ENCODE results near the gene EIF2B5.
"Not testable (repeated sequence)": the region's sequence is repeated elsewhere in the genome, so short reads cannot be mapped to it uniquely, and the experiment has no call there.

EIF2B5 gene

DNA sequence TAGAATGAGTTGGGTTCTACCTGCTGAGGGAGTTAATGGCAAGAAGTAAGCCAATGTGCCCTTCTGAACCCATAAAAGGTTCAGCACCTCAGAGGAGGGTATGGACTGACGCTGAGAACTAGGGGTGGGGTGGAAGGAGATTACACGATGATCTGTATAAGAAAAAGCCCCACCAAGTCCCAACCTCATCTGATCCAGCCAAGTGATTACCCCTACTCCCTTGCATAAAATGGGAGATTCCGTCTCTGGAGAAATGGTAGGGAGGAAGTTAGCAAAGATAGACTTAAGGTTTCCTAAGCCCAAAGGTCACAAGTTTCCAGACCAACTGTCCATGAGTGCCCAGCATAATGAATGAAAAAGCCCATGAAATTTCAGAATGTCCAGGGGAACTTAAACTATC lies 12.9 kb downstream of the EIF2B5 start:
- DNase-seq = no peak

DNA sequence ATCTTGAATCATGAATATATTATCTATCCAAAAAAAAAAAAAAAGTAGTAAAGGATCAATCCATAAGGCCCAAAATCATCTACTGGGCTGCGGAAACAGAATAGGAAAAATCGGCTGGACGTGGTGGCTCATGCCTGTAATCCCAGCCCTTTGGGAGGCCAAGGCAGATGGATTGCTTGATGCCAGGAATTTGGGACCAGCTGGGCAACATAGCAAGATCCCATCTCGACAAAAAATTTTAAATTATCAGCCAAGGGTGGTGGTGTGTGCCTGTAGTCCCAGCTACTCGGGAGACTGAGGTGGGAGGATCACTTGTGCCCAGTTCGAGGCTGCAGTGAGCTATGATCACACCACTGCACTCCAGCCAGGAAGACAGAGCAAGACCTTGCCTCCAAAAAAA lies 14.0 kb downstream of the EIF2B5 start:
- DNase-seq = no peak

DNA sequence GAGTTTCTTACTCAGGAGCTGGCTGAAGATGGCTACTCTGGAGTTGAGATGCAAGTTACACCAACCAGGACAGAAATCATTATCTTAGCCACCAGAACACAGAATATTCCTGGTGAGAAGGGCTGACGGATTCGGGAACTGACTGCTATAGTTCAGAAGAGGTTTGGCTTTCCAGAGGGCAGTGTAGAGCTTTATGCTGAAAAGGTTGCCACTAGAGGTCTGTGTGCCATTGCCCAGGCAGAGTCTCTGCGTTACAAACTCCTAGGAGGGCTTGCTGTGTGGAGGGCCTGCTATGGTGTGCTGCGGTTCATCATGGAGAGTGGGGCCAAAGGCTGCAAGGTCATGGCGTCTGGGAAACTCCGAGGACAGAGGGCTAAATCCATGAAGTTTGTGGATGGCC lies 14.6 kb downstream of the EIF2B5 start:
- DNase-seq = not testable (repeated sequence)

DNA sequence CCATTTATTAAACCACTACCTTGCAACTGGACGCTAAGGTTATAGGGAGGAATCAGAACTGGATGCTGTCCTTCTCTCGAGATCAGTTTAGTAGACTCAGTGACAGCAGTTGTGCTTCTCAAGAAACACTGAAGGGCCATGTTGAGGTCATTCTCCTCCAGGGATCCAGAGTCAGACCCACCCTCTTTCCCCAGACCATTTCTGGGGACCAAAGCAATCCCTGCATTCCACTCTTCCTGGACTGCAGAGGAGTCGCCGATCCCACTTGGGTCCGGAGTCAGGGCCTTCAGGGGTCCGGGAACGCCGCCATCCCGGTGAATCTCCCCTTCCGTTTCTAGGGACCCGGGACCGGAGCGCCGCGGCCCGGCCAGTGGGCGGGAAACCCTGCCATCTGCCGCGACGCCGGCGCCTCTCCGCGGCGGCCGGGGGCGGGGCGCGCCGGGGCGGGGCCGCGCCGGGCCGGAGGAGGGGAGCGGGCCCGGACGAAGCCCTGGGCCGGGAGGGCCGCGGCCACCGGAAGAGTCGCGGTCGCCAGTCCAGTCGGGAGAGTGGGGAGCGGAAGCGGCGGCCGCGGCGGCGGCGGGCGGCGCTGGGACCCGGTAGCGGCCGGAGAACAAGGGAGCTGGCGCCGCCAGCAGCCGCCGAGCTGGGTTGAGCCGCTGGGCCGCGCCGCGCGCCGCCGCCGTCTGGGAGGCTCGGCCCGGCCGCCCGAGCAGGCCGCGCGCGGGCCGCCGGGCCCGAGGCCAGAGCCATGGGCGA lies 19.9 kb downstream of the EIF2B5 start, which contains the start of gene DVL3:
Gene DVL3, plus strand, starts transcription at position 493 of the 759 bp plus-strand sequence. Its CDS starts 259 bp downstream, at position 752.
- DNase-seq = peak; percentile 56 to 60

DNA sequence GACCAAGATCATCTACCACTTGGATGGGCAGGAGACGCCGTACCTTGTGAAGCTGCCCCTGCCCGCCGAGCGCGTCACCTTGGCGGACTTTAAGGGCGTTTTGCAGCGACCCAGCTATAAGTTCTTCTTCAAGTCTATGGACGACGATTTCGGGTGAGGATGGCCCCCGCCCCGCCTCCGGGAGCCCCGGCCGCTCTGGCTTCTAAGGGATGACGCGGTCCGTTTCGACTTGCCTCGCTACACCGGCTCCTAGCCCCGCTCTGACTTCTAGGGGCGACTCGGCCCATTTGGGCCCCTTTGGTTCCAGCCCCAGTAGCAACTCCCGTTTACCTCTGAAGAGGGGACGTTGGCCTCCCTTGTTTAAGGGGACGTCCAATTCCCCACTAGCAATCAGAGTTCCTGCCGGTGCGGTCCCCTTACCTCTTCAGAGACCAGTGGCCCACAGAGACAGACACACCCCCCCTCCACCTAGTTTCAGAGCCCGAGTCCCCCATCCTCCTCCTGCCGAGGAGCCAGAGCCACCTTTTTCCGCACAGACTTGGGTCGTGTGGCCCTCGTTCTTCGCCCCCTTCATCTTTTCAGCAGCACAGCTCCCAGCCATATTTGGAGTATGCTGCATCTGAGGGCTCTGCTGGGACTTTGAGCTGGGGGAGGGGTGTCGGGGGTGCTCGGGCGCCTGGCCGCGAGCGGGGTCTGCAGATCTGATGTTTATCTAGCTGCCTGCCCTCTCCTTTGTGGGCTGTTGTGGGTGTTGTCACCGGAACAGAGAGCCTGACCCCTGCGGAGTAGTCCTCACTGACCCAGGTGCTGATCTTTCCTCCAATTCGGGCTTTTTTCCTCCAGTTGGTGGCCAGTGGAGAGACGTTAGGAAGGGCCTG lies 20.7 kb downstream of the EIF2B5 start:
- peak; percentile 30 to 38 for DNase-seq

DNA sequence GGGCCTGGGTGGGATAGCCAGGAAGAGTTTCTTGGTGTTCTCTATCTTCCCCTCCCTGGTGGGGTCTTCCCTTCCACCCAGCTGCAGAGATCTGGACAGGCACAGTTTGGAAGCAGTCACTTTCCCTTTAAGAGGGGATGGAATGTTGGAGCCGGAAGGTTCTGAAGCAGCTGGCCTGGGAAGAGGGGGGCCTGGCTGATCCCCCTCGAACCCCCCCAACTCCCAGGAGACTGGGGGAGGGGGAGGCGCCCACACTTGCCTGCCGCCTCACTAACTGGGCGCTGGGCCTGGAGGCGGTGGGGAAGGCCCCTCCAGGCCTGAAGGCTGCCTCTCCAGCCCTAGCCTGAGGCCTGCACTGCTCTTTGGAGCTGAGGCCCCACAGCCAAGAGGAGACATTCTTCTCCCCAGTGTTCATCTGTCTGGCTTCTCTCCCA lies 21.4 kb downstream of the EIF2B5 start:
- no peak for DNase-seq

DNA sequence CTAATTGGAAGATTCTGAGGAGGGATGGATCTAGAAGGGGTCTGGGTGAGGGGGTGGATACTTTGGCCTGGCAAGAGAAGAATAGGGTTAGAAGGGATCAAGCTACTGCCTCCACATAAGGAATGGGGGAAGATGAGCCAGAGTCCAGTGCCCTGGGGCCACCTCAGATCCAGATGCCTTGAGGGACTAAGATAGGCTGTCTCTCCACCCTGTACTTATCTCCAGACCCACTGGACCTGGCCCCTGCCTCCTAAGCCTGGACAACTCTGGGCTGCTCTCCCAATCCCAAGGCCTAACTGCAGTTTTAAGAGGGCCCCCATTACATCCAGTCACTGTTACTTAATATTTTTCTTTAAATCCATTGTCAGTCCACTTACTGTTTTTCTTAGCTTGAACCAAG lies 22.0 kb downstream of the EIF2B5 start:
- no peak for DNase-seq

DNA sequence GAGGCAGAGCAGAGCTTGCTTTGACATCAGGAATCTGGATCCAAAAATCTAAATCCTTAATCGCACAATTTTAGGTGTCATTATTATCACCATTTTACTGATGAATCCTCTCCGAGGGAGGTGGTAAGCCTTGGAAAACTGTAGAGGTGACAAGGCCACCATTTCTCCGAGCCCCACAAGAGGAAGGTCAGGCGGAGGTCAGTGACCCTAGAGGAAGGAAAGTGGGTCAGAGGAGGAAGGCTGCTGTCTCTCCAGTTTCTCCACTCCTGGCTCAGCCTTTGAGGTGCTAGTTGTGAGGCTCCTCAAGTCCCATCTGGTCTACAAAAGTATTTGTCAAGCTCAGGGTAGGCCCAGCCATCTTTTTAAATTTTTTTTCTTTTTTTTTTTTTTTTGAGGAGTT lies 23.2 kb downstream of the EIF2B5 start:
- no peak for DNase-seq

DNA sequence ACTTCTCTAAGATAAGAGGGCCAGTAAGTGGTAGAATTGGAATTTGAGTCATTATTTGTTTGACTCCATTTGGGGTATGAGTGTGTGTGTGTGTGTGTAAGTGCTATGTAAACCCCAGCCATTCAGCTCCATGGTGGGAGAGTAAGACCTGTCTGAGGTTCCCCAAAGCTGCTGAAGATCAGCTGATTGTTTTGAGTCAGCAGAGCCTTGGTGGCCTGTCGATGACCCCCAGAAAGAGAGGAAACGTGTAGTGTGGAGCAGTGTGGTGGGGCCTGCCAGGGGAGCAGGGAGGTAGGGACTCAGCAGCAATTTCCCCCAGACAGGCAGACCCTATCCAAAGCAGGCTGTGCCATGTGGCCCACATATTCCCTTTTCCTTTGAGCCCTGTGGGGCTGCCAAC lies 25.3 kb downstream of the EIF2B5 start:
- no peak for DNase-seq

DNA sequence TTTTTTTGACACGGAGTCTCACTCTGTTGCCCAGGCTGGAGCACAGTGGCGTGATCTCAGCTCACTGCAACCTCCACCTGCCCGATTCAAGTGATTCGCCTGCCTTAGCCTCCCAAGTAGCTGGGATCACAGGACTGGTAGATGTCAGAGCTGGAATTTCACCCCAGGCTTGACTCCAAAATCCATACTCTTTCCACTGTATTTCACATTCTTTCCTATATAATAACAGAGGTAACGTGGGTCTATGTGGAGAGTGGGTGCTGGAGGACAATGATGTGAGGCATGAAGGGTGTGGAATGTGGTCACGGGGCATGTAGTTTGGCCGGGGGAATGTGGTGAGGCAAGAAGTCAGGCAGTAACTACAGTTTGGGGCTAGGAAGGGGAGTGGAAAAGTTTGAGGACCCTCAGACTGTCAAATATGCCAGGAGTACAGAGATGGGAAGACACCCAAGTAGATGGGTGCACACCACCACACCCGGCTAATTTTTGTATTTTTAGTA lies 27.5 kb downstream of the EIF2B5 start:
- not testable (repeated sequence) for DNase-seq

DNA sequence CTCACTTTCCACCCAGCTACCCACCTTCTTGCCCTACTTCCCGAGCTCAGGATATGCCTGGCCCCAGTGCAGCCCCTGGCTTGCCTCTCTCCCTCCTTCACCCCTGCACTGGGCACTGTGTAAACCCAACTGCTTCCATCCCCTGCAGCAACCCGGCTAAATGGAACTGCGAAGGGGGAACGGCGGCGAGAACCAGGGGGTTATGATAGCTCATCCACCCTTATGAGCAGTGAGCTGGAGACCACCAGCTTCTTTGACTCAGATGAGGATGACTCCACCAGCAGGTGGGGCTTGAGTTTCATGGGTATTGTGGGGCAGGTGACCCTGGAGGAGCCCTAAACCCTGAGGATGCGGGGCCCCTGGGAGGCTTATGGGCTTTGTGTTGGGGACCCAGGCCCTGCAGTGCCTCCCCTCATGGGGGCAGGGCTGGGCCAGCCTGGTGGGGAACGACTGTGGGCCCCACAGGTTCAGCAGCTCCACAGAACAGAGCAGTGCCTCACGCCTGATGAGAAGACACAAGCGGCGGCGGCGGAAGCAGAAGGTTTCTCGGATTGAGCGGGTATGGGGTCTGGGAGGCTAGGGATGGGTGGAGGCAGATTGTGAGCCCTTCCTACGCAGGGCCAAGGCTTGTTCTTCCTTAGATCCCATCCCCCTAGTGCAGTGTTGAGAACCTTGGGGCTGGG lies 29.6 kb downstream of the EIF2B5 start:
- no peak for DNase-seq

DNA sequence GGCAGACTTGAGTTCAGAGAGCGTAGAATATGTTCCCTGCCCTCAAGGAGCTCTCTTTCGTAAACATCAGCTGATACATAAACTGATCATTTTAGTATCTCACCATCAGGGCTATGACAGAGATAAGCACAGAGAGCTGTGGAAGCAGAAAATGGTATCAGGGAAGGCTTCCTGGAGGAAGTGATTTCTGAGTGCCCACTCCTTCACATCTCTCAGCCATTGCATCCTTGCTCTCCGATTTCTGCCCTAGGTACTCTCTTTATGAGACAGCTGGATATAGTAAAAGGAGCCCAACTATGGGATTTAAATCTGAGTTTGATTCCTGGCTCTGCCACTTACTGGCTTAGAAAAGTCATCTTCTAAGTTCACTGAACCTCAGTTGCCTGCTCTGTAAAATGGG lies 30.4 kb downstream of the EIF2B5 start:
- no peak for DNase-seq

DNA sequence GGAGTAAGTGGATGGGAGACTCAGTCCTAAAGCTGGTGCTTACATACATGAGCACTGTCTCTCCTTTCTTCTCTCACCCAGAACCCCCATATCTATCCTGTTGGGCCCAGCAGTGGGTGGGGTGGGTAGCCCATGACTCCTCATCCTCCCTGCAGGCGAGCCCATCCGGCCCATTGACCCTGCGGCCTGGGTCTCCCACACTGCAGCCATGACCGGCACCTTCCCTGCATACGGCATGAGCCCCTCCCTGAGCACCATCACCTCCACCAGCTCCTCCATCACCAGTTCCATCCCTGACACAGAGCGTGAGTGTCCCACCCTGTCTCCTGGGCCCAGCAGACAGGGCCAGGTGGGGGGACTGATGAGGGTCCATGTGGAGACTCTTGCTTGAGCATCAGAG lies 31.5 kb downstream of the EIF2B5 start:
- DNase-seq = no peak

DNA sequence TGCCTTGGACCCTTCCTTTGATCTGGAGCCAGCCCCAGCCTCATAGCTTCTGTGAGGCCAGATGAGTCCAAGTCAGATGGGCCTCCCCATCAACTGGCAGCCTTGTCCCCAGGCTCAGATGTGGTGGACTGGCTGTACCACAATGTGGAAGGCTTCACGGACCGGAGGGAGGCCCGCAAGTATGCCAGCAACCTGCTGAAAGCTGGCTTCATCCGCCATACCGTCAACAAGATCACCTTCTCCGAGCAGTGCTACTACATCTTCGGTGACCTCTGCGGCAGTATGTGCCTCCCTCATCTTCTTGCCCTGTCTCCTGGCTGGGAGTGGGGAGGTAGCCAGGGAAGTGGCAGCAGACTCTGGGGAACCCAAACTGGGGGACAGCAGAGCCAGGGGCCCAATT lies 32.6 kb downstream of the EIF2B5 start:
- no peak for DNase-seq

DNA sequence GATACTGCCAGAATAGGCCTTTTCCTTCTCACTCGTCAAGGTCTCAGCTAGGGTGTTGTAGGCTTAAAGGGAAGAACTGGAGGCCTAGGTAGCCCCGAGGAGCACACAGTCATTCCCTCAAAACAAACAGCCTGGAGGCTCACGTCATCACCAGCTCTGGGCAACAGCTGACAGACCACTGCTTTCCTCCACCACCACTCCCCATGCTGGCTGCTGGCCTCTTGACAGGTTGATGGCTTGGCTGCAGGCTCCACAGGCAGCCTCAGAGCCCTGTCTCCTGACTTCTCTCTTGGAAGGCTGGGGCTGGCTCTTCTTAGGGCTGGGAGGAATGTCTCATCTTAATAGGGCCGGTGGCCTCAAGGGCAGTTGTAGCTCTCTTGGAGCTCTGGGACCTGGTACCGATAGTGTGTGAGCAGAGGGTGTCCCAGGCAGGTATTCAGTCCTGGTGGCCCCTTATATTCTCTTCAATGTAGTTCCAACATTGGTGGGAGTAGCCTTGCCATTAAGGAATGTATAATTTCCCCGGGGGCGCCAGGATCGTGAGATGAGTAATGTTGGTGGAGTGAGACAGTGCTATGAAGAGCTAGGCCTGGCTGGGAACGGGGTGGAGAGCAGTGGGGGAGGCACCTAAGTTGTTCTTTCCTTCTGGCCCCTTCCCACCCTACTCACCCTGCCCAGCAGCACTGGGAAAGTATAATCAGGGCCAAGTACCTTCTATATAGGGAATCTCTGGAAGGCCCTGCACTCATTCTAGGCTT lies 33.4 kb downstream of the EIF2B5 start:
- no peak for DNase-seq

DNA sequence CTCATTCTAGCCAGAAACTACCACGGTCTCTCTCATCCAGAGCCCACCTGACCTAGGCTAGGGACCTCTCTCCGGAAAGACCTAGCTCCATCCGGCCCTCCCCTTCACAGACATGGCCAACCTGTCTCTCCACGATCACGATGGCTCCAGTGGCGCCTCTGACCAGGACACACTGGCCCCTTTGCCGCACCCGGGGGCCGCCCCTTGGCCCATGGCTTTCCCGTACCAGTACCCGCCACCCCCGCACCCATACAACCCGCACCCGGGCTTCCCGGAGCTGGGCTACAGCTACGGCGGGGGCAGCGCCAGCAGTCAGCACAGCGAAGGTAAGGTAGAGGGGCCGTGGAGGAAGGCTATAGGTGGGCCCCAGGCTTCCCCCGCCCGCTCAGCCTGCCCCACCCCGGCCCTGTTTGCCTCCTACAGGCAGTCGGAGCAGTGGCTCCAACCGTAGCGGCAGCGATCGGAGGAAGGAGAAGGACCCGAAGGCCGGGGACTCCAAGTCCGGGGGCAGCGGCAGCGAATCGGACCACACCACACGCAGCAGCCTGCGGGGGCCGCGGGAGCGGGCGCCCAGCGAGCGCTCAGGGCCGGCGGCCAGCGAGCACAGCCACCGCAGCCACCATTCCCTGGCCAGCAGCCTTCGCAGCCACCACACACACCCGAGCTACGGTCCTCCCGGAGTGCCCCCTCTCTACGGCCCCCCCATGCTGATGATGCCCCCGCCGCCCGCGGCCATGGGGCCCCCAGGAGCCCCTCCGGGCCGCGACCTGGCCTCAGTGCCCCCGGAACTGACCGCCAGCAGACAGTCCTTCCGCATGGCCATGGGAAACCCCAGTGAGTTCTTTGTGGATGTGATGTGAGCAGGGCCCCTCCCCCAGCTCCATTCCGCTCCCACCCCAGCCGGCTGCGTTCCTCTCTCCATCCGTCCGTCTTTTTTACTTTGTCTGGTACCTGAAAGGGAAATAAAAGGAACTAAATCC lies 35.0 kb downstream of the EIF2B5 start:
- no peak for DNase-seq

DNA sequence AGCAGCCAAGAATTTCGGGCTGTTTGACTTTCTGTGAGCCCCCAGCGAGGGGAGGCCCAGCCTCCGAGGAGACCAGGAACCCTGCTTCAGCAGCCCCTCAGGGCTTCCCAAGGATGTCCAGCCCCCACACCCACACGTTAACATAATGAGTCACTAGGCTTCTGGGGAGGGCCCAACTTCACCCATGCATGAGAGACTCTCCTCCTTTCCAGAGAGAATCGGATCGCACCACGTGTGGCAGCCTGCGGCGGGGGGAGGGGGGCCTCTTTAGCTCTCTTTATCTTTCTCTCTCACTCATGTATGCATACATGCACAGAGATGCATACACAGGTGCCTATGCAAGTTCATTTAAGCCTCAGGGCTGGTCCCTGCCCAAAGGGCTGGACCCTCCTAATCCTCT lies 36.4 kb downstream of the EIF2B5 start:
- DNase-seq = no peak

DNA sequence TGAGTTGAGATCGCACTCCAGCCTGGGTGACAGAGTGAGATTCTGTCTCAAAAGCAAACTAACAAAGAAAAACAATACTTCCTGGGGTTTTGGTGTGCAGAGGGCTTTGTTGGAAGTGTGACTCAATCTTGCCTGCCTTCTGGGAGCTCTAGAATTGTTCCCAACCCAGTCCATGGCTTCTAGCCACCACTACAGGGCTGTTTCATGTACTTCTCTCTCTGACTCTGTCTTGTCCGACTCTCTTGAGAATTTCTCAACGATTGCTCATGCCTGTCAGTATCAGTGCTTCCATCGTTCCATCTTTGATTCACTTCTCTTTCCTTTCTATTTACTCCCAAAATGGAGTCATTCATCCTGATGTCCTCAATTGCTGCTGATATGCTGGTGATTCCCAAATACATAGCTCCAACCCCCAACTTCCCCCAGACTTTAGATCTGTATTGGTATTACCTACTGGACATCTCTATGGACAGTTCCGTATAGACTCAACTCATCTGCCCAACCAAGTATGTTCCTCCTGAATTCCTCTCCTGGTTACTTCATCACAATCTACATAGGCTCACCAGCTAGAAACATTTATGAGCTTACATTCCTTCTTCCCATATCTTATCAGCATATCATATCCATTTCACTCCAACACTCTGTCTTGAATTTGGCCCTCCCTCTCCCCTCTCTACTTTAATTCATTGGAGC lies 37.7 kb downstream of the EIF2B5 start:
- no peak for DNase-seq

DNA sequence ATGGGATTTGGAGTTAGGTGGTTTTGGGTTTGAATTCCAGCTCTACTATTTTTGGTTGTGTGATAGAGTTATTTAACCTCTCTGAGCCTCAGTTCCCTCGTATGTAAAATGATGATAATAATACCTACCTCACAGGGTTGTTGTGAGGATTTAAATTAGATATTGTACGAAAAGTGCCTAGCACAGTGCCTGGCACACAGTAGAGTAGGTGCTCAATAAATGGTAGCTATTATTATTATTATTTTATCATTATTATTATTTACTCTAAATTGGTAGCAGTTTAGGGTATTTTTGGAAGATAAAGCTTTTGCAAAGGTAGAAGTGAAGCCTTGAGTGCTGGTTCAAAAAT lies 38.2 kb downstream of the EIF2B5 start:
- DNase-seq = no peak

DNA sequence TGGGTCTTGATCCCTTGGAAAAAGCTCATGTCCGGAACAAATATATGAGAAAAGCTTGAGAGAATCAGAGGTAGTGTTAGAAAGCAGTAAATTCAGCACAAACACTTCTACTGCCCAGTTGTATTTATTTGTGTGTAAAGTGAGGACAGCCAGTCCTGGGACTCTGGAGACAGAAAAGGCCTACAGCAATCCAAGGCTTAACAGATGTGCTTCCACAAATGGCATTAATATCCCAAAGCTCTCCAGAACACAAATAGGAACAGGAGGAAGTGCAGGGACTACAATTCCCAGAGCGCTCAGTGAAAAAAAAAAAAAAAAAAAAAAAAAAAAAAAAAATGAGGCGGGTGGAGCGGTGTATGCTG lies 39.1 kb downstream of the EIF2B5 start:
- DNase-seq = no peak

Measured in CD4-positive, alpha-beta T cell treated with Interleukin-1 beta for 1 hour (primary cell).